ENCODE results near the gene GAPVD1. TPM values are rescaled to one million over a fixed set of nuclear protein-coding genes. Genes with fewer than 3 reads are reported as not detected.

Gene GAPVD1
- total RNA-seq, 1 donor from 2014 or later: 43.5 TPM

DNA sequence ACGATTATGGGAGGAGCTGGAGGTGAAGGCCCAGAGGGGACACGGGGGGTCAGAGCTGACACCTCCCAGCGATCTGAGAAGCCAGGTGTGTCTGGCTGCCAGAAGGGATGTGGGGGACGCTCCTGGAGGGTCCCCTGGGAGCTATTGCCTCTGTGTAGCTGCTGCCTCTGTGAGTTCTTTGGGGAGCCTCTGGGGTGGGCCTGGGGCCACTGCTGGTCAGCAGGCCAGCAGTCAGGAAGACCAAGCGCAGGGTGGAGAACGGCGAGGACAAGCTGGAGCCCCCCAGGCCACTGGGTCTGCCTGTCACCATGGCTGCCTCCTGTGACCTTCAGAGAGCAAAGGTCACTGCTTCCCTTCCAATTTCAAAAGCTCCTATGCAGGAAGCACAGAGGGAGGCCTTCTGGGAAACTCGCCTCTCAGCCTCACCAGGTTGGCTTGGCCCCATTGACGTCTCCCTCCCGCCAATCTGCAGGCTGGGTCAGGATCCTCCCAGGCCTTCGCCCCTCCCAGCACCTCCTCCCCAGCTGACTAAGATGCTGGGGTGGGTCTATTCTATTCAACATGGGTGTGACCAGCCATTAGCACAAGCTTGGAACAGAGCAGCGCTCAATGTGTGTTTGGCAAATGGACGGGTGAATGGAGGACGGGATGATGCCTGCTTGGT is 126.4 kb downstream of the GAPVD1 start:
- H3K27me3 ChIP-seq: no peaks in the 10 kb centered on the region
- no peaks in the 10 kb centered on the region for H3K36me3 ChIP-seq
- H3K36me3 Mint-ChIP-seq: no peaks in the 10 kb centered on the region
- peaks cover 19% of the 10 kb centered on the region for H3K4me1 Mint-ChIP-seq
- H4K20me1 ChIP-seq (ENCODE audit: low read depth): no peaks in the 10 kb centered on the region
- H3F3A ChIP-seq (ENCODE audit: low read depth): no peaks in the 10 kb centered on the region
- H3K9ac ChIP-seq: no peak overlapping the region
- H3K9me3 ChIP-seq (ENCODE audit: low read depth): no peaks in the 10 kb centered on the region
- H3K27me3 Mint-ChIP-seq (ENCODE audit: insufficient read depth, low read depth): peaks cover 7% of the 10 kb centered on the region
- peak overlapping the region; percentile 83 for H3K27ac Mint-ChIP-seq
- H3K27ac ChIP-seq: no peak overlapping the region
- no peak overlapping the region for H2AFZ ChIP-seq (replicated peaks)
- H3K79me2 ChIP-seq (ENCODE audit: low read depth): no peaks in the 10 kb centered on the region
- H3K4me3 ChIP-seq: no peak overlapping the region
- H3K4me3 Mint-ChIP-seq: no peak overlapping the region
- no peak overlapping the region for H3K4me2 ChIP-seq
- no peaks in the 10 kb centered on the region for H3K9me3 Mint-ChIP-seq
- no peak for DNase-seq (ENCODE audit: low spot score)
- TF ChIP-seq EZH2phosphoT487 (IDR thresholded peaks at IDR 0.05) (no peak), EZH2 (IDR thresholded peaks at IDR 0.05) (no peak)
- TF ChIP-seq, protein P1, sequence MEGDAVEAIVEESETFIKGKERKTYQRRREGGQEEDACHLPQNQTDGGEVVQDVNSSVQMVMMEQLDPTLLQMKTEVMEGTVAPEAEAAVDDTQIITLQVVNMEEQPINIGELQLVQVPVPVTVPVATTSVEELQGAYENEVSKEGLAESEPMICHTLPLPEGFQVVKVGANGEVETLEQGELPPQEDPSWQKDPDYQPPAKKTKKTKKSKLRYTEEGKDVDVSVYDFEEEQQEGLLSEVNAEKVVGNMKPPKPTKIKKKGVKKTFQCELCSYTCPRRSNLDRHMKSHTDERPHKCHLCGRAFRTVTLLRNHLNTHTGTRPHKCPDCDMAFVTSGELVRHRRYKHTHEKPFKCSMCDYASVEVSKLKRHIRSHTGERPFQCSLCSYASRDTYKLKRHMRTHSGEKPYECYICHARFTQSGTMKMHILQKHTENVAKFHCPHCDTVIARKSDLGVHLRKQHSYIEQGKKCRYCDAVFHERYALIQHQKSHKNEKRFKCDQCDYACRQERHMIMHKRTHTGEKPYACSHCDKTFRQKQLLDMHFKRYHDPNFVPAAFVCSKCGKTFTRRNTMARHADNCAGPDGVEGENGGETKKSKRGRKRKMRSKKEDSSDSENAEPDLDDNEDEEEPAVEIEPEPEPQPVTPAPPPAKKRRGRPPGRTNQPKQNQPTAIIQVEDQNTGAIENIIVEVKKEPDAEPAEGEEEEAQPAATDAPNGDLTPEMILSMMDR (IDR thresholded peaks at IDR 0.05): no peak
- H3K4me1 ChIP-seq: no peaks in the 10 kb centered on the region

DNA sequence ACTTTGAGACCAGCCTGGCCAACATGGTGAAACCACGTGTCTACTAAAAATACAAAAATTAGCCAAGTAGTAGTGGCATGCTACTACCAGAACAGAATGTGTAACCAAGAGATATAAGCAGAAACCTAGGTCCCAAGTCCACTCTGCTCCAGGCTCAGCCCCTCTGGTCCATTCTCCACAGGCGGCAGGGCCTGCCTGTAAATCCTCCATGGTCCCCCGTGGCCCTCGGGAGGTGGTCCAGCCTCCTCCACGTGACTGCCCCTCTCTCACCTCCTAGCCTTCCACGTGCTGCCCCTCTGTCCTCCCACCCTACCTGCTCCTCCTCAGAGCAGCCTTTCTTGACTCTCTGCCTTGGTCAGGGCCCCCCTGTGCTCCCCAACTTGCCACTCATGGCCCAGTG is 127.4 kb downstream of the GAPVD1 start:
- Histone ChIP-seq H3K4me1 (no peaks in the 10 kb centered on the region), H3K4me2 (no peak overlapping the region), H3K79me2 (ENCODE audit: low read depth) (no peaks in the 10 kb centered on the region), H3K27me3 (no peaks in the 10 kb centered on the region), H3K4me3 (no peak overlapping the region), H4K20me1 (ENCODE audit: low read depth) (no peaks in the 10 kb centered on the region), H3K9me3 (ENCODE audit: low read depth) (no peaks in the 10 kb centered on the region), H3F3A (ENCODE audit: low read depth) (no peaks in the 10 kb centered on the region), H2AFZ (replicated peaks) (no peak overlapping the region), H3K36me3 (no peaks in the 10 kb centered on the region), H3K27ac (no peak overlapping the region), H3K9ac (no peak overlapping the region)
- Mint-ChIP-seq H3K36me3 (no peaks in the 10 kb centered on the region), H3K4me1 (peaks cover 19% of the 10 kb centered on the region), H3K27me3 (ENCODE audit: insufficient read depth, low read depth) (peaks cover 7% of the 10 kb centered on the region), H3K27ac (no peak overlapping the region), H3K9me3 (no peaks in the 10 kb centered on the region), H3K4me3 (no peak overlapping the region)
- DNase-seq (ENCODE audit: low spot score): no peak
- TF ChIP-seq EZH2 (IDR thresholded peaks at IDR 0.05) (no peak), EZH2phosphoT487 (IDR thresholded peaks at IDR 0.05) (no peak)
- TF ChIP-seq, protein P1 (IDR thresholded peaks at IDR 0.05): no peak

DNA sequence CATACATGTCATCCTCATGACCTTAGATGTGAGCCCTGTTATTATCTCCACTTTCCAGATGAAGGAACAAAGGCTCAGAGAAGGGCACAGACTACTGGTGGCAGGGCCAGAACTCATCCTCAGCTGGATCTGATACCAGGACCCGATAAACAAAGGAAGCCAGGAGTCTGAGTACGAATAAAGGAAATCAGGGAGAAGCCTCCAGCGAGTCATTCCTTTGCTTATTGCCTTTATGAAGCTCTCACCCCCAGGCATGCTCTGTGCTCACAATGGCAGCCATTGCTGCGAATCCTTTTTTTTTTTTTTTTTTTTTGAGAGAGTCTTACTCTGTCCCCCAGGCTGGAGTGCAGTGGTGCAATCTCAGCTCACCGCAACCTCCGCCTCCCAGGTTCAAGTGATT is 130.1 kb downstream of the GAPVD1 start:
- H3K79me2 ChIP-seq (ENCODE audit: low read depth): no peaks in the 10 kb centered on the region
- no peaks in the 10 kb centered on the region for H3F3A ChIP-seq (ENCODE audit: low read depth)
- H3K9me3 Mint-ChIP-seq: no peaks in the 10 kb centered on the region
- H3K4me3 ChIP-seq: no peak overlapping the region
- no peak overlapping the region for H3K9ac ChIP-seq
- H3K27me3 ChIP-seq: no peaks in the 10 kb centered on the region
- no peak for TF ChIP-seq EZH2phosphoT487 (IDR thresholded peaks at IDR 0.05)
- no peak for TF ChIP-seq EZH2 (IDR thresholded peaks at IDR 0.05)
- TF ChIP-seq, protein P1 (IDR thresholded peaks at IDR 0.05): no peak
- no peak overlapping the region for H3K4me3 Mint-ChIP-seq
- H3K27ac ChIP-seq: no peak overlapping the region
- peaks cover 19% of the 10 kb centered on the region for H3K4me1 Mint-ChIP-seq
- no peak overlapping the region for H3K4me2 ChIP-seq
- H3K27me3 Mint-ChIP-seq (ENCODE audit: insufficient read depth, low read depth): peaks cover 8% of the 10 kb centered on the region
- H3K4me1 ChIP-seq: no peaks in the 10 kb centered on the region
- H3K36me3 ChIP-seq: no peaks in the 10 kb centered on the region
- H3K36me3 Mint-ChIP-seq: no peaks in the 10 kb centered on the region
- H3K27ac Mint-ChIP-seq: no peak overlapping the region
- H3K9me3 ChIP-seq (ENCODE audit: low read depth): no peaks in the 10 kb centered on the region
- H4K20me1 ChIP-seq (ENCODE audit: low read depth): no peaks in the 10 kb centered on the region
- no peak for DNase-seq (ENCODE audit: low spot score)
- H2AFZ ChIP-seq (replicated peaks): no peak overlapping the region
